HG02970 (cell line): Measurements from ENCODE around the gene LRP1B.

Experiments used
- ATAC-seq: cut with Tn5 transposase; IDR thresholded peaks from one replicate; pipeline ENCODE4 v1.9.1; 2021; ENCODE audit warnings: mild to moderate bottlenecking, moderate library complexity, moderate number of reproducible peaks; ENCODE audit not compliant: unreplicated experiment, low FRiP score

Gene LRP1B

GRCh38 chr2:142131010-142131669, at the start of gene LRP1B:
TSS of gene LRP1B (minus strand) at chr2:142131016. CDS start at chr2:142130729, 287 bp downstream.
- no peak for ATAC-seq

- ATAC-seq = no peak
Observed at GRCh38 chr2:142179686-142180085, 48.9 kb upstream of the LRP1B start.

- ATAC-seq = no peak
Observed at GRCh38 chr2:142178604-142179003, 47.8 kb upstream of the LRP1B start.

GRCh38 chr2:142176941-142177340, 46.1 kb upstream of the LRP1B start:
- no peak for ATAC-seq

GRCh38 chr2:142175813-142176338, 45.1 kb upstream of the LRP1B start:
- ATAC-seq = no peak

GRCh38 chr2:142174176-142174575, 43.4 kb upstream of the LRP1B start:
- ATAC-seq = no peak

GRCh38 chr2:142170847-142171246, 40.0 kb upstream of the LRP1B start:
- no peak for ATAC-seq

GRCh38 chr2:142165790-142166189, 35.0 kb upstream of the LRP1B start:
- ATAC-seq = peak; percentile 91

- no peak for ATAC-seq
Observed at GRCh38 chr2:142153601-142154000, 22.8 kb upstream of the LRP1B start.

- no peak for ATAC-seq
Observed at GRCh38 chr2:142150453-142150852, 19.6 kb upstream of the LRP1B start.

- ATAC-seq = no peak
Observed at GRCh38 chr2:142144547-142144946, 13.7 kb upstream of the LRP1B start.

GRCh38 chr2:142142595-142142994, 11.8 kb upstream of the LRP1B start:
- ATAC-seq = no peak

GRCh38 chr2:142140434-142140845, 9.6 kb upstream of the LRP1B start:
- no peak for ATAC-seq

- no peak for ATAC-seq
Observed at GRCh38 chr2:142139384-142139783, 8.6 kb upstream of the LRP1B start.

GRCh38 chr2:142136571-142136970, 5.8 kb upstream of the LRP1B start:
- no peak for ATAC-seq

- ATAC-seq = no peak
Observed at GRCh38 chr2:142134911-142135310, 4.1 kb upstream of the LRP1B start.

GRCh38 chr2:142130111-142131009, 456 bp downstream of the LRP1B start:
- ATAC-seq = no peak

- ATAC-seq = no peak
Observed at GRCh38 chr2:142128105-142128504, 2.7 kb downstream of the LRP1B start.

- no peak for ATAC-seq
Observed at GRCh38 chr2:142127248-142127647, 3.6 kb downstream of the LRP1B start.

- no peak for ATAC-seq
Observed at GRCh38 chr2:142124706-142125105, 6.1 kb downstream of the LRP1B start.

- ATAC-seq = no peak
Observed at GRCh38 chr2:142119347-142119746, 11.5 kb downstream of the LRP1B start.
